ENCODE measurements around the gene NLRC5.

Gene NLRC5

GRCh38 chr16:57123216-57123973 is 134.0 kb downstream of the NLRC5 start:
- TF ChIP-seq GATA2 (IDR thresholded peaks at IDR 0.05; ENCODE audit: low read depth, low read length) (no peak), GATA3 (IDR thresholded peaks at IDR 0.05; ENCODE audit: low read depth, low read length) (no peak)

DNA sequence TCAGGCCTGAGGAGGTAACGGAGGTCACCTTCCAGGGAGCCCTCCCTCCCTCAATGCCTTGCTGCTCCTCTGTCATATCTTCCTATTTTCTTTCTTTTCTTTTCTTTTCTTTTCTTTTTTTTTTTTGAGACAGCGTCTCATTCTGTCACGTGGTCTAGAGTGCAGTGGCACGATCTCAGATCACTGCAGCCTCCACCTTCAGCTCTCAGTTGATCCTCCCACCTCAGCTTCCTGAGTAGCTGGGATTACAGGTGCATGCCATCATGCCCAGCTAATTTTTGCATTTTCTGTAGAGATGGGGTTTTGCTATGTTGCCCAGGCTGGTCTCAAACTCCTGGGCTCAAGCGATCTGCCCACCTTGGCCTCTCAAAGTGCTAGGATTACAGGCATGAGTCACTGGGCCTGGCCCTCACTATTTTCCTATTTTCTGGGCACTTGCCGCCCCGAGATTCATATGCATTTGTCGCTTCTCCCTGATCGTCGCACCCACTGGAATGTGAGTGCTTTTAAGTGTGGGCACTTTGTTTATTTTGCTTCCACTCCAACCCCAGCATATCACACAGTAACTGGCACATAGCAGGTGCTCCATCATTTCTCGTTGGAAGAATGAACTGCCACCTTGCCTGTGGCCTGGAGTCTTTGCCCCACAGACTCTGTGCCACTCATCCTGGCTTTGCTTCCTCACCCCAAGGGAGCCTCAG is 134.8 kb downstream of the NLRC5 start:
- TF ChIP-seq GATA3 (IDR thresholded peaks at IDR 0.05; ENCODE audit: low read depth, low read length) (no peak), GATA2 (IDR thresholded peaks at IDR 0.05; ENCODE audit: low read depth, low read length) (no peak)

DNA sequence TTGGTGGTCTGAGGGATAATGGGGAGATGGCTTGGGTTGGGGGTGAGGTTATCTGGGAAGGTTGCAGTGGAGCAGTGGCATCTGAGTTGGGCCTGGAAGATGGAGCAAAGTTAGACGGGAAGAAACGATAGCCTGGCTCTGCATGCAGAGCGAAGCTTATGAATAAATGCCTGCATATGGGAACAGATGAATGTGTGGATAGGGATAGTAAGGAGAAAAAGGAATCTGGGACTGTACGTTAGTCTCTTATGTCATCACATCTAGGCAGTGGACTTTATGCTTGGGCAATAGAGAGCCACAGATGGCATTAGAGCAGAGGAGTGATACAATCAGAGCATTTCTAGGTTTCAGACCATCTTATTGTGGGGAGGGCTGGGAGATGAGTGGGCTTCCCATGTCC is 136.0 kb downstream of the NLRC5 start:
- TF ChIP-seq GATA2 (IDR thresholded peaks at IDR 0.05; ENCODE audit: low read depth, low read length) (no peak), GATA3 (IDR thresholded peaks at IDR 0.05; ENCODE audit: low read depth, low read length) (no peak)

- TF ChIP-seq GATA2 (IDR thresholded peaks at IDR 0.05; ENCODE audit: low read depth, low read length) (no peak), GATA3 (IDR thresholded peaks at IDR 0.05; ENCODE audit: low read depth, low read length) (no peak)
Measured at GRCh38 chr16:57125969-57126368, 136.6 kb downstream of the NLRC5 start.

DNA sequence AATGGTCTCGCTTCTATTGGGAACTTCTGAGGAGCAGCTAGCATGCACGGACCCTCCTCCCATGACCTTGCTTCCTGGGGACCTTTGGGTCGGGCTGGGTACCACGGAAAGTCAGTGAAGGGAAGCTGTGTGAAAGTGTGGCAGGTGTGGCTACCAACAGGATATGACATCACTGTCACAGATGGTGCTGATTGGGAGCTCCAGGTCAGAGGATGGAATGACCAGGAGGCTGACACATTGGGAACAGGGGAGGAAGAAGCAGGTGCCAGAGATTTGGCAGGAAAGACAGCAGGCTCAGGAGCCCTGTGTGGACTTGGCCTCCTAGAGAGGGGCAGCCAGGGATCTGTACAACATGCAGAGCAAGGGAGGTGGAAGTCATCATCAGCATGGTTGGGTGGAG is 137.1 kb downstream of the NLRC5 start:
- TF ChIP-seq GATA3 (IDR thresholded peaks at IDR 0.05; ENCODE audit: low read depth, low read length) (no peak), GATA2 (IDR thresholded peaks at IDR 0.05; ENCODE audit: low read depth, low read length) (no peak)

DNA sequence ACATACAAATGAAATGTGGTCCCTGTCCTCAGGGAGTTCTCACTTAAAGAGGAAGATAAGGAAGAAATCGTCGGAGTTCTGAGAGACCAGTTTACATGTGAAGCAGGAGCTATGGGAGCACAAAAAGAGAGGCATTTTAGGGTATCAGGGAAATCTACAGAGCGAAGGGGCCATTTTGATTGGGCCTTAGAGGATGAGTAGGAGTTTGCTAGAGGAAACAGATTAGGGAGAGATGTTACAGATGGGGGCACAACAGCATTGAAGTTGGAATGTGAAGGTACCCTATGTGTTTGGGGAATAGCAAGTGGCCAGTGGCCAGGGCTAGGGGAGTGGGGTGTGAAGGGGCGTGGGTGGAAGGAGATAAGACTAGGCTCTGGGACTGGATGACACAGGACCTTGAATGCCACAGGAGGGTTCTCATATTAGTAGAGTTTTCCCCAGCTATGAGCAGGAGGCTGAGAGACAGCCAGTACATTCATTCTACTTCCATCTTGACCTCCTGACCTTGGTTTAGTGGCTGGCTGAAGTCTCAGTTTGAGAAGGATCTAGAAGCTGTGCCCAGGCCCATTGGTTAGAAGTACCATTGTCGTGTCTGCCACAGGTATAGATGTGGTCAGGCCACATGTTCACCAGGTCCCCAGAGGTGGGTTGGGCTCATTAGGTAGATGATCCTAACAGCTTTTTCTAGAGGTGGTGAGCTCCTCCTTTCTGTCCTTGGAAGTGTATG is 137.8 kb downstream of the NLRC5 start:
- TF ChIP-seq GATA3 (IDR thresholded peaks at IDR 0.05; ENCODE audit: low read depth, low read length) (no peak), GATA2 (IDR thresholded peaks at IDR 0.05; ENCODE audit: low read depth, low read length) (no peak)

DNA sequence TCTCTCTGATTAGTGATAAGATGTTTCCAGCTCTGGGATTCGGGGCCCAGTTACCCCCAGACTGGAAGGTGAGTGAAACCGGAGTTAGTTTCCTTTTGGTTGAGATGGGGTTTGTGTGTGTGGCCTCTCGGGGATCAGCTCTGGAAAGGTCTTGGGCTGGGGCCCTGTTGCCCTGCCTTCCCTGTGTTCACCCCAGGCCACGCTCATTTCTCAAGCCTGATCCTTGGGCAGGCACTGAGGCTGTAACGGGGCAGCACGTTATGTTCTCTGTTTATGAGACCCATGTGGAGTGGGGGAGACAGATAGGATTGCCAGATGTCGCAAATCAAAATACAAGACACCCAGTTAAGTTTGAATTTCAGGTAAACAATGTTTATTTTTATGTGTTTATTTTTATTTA is 138.5 kb downstream of the NLRC5 start:
- TF ChIP-seq GATA3 (IDR thresholded peaks at IDR 0.05; ENCODE audit: low read depth, low read length): no peak
- TF ChIP-seq GATA2 (IDR thresholded peaks at IDR 0.05; ENCODE audit: low read depth, low read length): no peak

DNA sequence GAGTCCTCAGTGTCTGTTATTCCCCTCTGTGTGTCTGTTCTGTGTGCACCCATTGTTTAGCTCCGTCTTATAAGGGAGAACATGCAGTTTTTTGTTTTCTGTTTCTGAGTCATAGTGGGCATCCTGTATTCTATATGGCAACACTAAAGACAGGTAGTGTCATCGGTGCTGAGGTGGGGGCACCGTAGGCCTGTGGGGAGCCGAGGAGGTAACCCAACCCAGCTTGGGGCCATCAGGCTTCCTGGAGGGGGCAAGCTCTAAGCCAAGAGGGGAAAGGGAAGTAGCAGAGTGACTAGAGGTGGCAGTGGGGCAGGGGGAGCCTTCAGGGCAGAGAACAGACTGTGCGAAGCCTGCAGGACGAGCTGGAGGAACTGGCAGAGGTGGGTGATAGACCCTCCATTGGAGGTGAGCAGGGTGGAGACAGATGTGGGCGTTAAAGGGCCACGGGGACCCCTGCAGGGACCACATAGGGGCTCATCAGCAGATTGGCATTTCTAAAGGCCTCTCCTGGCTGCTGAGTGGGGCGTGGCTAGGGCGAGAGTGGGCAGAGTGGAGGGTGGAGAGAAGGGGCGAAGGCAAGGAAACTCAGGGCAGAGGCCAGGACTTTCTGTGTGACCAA is 139.5 kb downstream of the NLRC5 start:
- TF ChIP-seq GATA2 (IDR thresholded peaks at IDR 0.05; ENCODE audit: low read depth, low read length): no peak
- TF ChIP-seq GATA3 (IDR thresholded peaks at IDR 0.05; ENCODE audit: low read depth, low read length): no peak

DNA sequence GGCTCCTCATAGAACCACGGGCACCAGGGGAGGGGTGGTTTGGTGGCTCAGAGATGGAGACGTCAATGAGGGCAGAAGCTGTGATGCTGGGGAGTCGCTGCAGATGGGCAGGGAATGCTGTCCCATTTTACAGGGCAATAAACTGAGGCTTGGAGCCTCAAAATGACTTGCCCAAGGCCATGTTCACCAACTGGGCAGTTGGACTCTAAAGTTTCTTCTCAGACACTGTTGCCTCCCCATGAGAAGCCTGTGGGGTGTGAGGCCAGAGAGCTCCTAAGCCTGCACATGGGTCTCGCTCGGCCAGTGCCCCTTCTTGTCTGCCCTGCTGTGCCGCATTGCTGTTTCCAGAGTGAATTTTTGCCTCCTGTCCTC is 141.6 kb downstream of the NLRC5 start:
- TF ChIP-seq GATA3 (IDR thresholded peaks at IDR 0.05; ENCODE audit: low read depth, low read length): no peak
- TF ChIP-seq GATA2 (IDR thresholded peaks at IDR 0.05; ENCODE audit: low read depth, low read length): no peak

- no peak for TF ChIP-seq GATA3 (IDR thresholded peaks at IDR 0.05; ENCODE audit: low read depth, low read length)
- no peak for TF ChIP-seq GATA2 (IDR thresholded peaks at IDR 0.05; ENCODE audit: low read depth, low read length)
Measured at GRCh38 chr16:57131351-57131970, 142.1 kb downstream of the NLRC5 start.

DNA sequence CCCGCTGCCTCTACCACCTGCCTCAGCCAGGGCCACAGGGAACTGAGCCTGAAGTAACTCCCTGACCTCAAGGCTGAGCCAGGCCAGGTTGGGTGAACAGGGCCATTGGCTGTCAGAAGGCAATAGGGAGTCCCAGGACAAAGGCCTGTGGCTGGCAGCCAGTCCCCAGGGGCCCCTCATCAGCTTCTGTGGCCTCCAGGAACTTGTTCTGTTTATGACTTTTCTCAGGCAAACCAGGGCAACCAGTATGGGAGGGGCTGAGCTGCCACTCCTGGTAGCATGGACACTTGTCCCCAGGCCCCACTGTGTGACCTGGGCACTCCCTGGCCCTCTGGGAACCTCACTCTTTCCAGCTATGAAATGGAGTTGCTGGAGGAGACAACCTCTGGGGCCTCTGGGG is 143.1 kb downstream of the NLRC5 start:
- TF ChIP-seq GATA2 (IDR thresholded peaks at IDR 0.05; ENCODE audit: low read depth, low read length) (no peak), GATA3 (IDR thresholded peaks at IDR 0.05; ENCODE audit: low read depth, low read length) (no peak)

- TF ChIP-seq GATA2 (IDR thresholded peaks at IDR 0.05; ENCODE audit: low read depth, low read length) (no peak), GATA3 (IDR thresholded peaks at IDR 0.05; ENCODE audit: low read depth, low read length) (no peak)
Measured at GRCh38 chr16:57133031-57133430, 143.7 kb downstream of the NLRC5 start.

All from SH-SY5Y (cell line).